GM20431 (cell line): ENCODE data around the gene EGFL8.
"Not testable (repeated sequence)": the region's sequence is repeated elsewhere in the genome, so short reads cannot be mapped to it uniquely, and the experiment has no call there.

Source experiments
- in situ Hi-C: fragments of 300-500 bp; cut with MseI, MboI; formaldehyde crosslinking; loops from one replicate; pipeline ENCODE4 v1.15.0; 2020; ENCODE audit warnings: low sequenced_read_pairs; ENCODE audit not compliant: unreplicated experiment

EGFL8 gene

DNA sequence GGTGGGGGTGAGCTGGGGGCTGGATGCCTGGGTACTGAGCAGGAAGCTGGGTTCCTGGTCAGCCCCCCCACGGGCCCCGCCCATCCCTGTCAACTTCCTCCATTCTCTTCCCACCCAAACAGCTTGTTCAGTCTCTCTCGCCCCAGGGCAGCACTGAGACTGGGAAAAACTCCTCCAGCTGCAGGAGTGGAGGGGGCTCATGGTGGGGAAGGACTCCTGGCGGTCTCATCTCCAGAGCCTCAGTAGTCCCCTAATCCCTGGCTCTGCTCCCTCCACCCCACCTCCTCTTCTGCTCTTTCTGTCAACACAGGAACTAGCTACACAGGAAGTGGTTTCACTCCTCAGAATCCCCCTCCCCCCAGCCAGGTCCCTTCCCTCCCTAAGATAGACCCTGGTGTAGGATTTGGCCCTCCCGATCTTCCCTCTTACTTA, 28.2 kb downstream of the EGFL8 start, which contains the start of gene GPSM3:
GPSM3 (minus strand) TSS at position 36 of the 432 bp plus-strand sequence. CDS start 130 bp downstream, outside the sequence.
- in situ Hi-C loops, result no loop called here

DNA sequence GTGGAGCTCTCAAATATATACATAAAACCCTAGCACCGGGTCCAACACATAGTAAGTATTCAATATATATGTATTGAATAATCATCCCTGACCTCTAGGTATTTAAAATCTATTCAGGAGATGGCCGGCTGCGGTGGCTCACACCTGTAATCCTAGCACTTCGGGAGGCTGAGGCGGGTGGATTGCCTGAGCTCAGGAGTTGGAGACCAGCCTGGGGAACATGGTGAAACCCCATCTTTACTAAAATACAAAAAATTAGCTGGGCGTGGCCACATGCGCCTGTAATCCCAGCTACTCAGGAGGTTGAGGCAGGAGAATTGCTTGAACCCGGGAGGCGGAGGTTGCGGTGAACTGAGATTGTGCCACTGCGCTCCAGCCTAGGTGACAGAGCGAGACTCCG, 28.7 kb downstream of the EGFL8 start:
- in situ Hi-C loops, result not testable (repeated sequence)

DNA sequence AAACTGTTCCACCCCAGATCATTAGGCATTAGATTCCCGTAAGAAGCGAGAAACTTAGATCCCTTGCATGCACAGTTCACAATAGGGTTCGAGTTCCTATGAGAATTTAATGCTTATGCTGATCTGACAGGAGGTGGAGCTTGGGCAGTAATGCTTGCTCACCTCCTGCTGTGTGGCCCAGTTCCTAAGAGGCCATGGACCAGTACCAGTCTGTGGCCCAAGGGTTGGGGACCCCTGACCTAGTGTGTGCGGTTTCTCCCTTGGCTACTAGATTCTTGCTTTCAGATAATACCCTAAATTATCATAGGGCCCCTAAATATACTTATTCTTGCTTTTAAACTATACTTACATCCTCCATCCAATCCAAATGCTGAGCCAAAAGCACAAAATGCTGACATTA, 30.0 kb downstream of the EGFL8 start:
- in situ Hi-C loops, result no loop called here

DNA sequence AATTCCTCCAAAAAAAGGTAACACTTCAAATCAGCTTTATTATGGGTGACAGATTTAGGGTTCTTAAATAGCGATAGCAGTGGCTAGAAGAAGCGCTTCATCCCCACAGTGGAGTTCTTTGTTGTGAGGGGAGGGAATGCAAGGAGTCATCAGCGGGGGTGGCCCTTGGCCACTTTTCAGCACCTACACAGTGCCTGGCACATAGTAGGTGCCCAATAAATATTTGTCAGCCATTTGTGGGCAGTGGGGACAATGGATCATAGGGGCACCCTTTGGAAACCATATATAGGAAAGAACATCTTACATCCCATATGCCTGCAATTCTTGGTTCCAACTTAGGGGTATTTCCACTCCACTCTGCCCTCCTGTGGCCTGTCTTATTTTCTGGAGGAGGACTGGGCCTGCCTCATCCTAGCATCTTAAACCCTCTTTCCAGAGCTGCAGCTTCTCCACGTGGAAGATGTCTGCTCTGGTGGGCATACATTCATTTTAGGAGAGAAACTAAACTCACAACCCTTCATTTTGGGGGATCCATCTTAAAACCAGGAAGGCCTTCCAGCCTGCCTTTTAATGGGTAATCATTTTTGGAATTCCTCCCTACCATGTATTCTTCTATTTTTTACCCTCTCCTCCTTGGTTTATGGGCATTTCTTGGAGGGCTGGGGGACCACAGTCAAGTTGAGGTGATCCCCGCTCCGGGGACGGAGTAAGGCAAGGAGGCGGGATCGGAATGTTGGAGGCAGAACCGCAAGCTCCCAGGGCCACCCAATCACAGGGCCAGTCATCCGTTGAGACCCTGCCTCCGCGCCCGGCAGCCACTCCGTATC, 30.6 kb downstream of the EGFL8 start:
- in situ Hi-C loops, result no loop called here

GRCh38 chr6:32195652-32195901, 31.2 kb downstream of the EGFL8 start:
- in situ Hi-C loops, result no loop called here

GRCh38 chr6:32195902-32196681, 31.7 kb downstream of the EGFL8 start:
- in situ Hi-C loops, result no loop called here

DNA sequence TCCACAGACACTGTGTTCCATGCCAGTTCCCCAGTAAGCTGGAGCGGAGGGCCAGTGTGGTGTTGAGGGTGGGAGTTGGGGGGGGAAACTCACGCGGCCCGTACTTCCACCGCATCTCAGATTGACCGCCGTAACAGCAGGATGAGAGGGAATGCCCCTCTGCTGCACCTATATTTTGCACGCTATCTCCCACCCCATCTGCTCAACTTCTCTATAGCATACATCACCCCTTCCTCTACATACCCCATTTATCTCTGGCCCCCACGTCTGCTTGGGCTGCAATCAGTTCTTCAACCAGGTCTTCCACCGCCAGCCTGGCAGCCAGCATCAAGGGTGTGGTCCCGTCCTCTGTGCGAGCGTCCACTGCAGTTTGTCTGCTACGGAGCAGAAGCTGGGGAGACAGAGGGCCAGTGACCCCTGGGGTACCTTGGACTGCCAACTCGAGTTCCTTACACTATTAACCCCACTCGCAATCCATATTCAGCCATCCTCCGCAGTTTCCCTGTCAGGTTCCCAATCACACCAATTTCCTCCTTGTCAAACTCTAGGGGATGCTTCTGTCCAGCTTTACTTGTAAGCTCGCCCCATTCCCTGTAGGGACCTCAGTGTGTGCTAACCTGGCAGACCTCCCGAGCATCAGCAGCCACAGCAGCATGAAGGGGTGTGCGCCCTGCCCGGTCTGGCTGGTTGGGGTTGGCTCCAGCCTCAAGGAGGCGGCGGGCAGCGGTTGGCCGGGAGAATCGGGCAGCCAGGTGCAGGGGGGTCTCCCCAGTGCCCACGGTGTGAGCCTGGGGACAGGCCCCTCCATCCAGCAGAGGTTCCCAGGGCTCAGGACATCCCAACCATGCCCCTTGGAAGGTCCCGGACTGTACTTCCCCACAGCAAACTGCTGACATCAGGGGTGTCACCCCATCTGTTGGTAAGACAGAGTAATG, 32.6 kb downstream of the EGFL8 start:
- in situ Hi-C loops, result no loop called here

DNA sequence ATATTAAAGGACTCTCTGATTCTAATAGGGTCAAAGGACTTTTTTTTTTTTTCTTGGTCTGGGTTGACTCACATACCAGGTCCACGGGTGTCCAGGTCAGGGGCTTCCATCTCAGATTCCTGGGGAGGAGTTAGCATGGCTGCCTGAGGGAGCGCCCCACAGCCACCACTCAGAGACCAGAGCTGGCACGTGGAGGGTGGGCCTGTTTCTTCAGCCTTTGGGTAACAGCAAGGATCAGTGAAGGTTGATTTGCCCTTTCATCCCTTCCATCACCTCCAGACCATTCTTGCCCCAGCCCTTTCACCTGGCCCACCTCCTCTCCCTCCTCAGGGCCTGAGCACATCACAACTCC, 33.9 kb downstream of the EGFL8 start:
- in situ Hi-C loops, result no loop called here

DNA sequence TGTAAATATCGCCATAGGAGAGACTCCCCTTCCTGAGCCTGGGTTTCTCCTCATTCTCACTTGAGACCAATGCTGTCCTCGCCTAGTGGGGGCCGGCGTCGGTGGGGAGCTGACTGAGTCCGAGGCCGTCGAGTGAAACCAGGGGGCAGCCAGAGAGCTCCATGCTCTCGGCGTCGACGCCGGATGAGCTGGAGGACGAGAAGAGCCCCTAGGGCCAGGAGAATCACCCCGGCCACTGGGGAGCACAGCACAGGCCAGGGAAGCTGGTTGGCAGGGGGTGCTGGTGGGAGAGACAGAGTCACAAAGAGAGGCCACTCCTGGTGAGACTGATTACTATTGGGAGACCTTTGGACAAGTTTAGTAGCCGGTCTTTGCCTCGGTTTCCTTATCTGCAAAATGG, 34.5 kb downstream of the EGFL8 start:
- in situ Hi-C loops, result no loop called here

- in situ Hi-C loops, result no loop called here
These were observed 36.5 kb downstream of the EGFL8 start for GRCh38 chr6:32200711-32201475.

DNA sequence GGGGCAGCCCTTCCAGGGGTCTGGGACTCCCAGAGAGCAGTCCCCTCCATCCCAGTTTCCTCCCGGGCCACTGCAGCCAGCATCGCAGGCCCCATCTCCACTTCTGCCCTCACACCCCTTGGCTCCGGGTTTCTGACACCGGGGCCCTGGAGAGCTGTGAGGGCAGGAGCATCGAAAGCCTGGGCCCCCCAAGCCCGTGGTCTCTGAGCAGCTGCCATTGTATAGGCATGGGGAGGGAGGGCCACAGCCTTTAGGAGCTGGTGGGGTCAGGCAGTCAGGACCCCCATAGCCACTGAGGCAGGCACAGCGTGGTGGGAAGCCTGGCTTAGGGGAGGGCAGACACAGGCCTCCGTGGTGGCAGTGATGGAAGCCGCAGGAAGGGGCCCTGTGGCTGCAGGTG, 37.8 kb downstream of the EGFL8 start:
- in situ Hi-C loops, result no loop called here

DNA sequence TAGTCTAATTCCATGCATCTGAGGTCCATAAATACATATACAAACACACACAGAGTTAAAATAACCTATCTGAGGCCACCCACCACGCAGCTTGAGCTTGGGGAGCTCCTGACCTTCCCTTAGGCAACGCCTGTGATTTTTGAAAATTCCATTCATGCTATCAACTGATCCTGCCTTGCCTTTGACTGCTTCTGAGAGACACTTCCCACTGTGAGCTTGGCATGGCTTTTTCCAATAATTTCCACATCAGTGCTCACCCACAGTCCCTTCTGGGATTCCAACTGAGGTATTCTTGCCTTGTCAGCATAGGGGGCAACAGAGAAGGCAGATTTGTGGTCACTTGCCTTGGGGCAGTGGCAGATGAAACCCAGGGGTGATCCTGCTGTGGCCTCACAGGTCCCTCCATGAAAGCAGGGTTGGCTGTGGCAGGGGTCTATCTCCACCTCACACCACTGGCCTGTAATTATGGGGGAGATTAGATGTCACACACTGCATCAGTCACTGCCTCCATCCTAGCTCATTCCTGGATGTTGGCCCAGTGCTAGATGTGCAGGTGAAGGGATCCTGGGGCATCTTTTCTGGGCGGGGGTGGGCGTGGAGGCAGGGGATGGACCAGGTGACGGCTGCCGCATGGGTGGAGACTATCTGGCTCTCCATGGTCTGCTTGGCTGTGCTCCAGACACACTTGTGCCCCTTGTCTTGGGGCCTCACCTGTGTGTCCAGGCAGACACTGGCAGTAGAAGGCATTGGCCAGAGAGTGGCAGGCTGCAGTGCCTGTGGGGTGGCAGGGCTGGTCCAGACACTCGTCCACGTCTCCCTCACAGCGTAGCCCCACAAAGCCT, 39.3 kb downstream of the EGFL8 start:
- in situ Hi-C loops, result no loop called here

GRCh38 chr6:32204268-32204715, 39.9 kb downstream of the EGFL8 start:
- in situ Hi-C loops, result no loop called here

GRCh38 chr6:32208996-32209395, 44.6 kb downstream of the EGFL8 start:
- in situ Hi-C loops, result no loop called here

- in situ Hi-C loops, result no loop called here
These were observed 45.8 kb downstream of the EGFL8 start for GRCh38 chr6:32210191-32210601.

- in situ Hi-C loops, result not testable (repeated sequence)
These were observed 47.0 kb downstream of the EGFL8 start for GRCh38 chr6:32211432-32211831.

DNA sequence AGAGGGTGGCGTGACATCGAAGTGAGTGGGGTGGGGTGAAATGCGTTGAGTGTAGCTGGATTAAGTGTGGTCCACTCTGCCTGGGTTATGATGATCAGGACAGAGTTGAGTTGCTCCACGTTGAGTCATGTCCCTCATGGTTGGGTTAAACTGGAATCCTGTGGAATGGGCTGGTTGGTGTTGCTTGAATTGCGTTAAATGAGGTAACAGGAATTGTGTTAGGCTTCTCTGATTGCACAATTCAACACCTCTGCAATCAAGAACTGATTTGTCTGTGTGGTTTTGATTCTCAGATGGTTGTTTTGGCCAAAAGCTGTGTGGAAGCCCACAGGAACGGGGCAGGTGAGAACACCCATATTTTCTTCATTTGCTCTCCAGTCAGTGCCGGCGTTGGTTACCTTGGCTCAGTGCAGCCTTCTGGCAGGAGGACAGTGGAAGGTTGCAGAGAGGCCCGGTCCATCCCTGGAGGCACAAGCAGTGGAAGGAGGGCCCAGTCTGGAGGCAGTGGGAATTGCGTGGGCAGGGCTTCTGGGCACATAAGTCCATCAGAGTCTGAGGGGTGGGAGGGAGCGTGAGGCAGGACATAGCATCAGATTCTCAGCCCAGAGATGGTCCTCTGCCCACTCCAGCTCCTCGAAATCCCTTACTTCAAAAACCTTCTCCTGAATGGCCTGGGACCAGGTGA, 47.8 kb downstream of the EGFL8 start:
- in situ Hi-C loops, result no loop called here

- in situ Hi-C loops, result no loop called here
These were observed 49.3 kb downstream of the EGFL8 start for GRCh38 chr6:32213649-32214048.
